Measurements from ENCODE around the gene ANKRD27.

DNA sequence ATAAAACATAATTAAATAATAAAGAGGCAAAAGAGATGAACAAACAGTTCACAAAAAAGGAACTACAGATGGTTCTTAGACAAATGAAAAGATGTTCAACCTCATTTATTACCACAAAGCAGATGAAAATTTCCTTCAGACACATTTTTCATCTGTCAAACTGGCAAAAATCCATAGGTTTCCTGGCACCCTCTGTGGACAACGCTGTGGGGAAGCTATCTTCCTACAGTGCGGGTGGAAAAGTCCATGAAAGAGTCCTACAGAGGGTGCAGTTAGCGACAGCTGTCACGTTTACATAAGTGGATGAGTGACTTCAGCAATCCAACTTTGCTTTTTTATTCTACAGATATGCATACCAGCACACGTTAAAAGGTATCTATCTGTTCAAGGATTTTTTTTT lies 124.3 kb downstream of the ANKRD27 start:
- no peak for TF ChIP-seq EZH2 (IDR thresholded peaks at IDR 0.05; ENCODE audit: insufficient read depth, low read length)
- TF ChIP-seq, protein P1, sequence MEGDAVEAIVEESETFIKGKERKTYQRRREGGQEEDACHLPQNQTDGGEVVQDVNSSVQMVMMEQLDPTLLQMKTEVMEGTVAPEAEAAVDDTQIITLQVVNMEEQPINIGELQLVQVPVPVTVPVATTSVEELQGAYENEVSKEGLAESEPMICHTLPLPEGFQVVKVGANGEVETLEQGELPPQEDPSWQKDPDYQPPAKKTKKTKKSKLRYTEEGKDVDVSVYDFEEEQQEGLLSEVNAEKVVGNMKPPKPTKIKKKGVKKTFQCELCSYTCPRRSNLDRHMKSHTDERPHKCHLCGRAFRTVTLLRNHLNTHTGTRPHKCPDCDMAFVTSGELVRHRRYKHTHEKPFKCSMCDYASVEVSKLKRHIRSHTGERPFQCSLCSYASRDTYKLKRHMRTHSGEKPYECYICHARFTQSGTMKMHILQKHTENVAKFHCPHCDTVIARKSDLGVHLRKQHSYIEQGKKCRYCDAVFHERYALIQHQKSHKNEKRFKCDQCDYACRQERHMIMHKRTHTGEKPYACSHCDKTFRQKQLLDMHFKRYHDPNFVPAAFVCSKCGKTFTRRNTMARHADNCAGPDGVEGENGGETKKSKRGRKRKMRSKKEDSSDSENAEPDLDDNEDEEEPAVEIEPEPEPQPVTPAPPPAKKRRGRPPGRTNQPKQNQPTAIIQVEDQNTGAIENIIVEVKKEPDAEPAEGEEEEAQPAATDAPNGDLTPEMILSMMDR (IDR thresholded peaks at IDR 0.05; ENCODE audit: insufficient read depth, low read depth, low read length): no peak

Measured in astrocyte (in vitro differentiated cells and primary cell).